ENCODE measurements around the gene ATP8B4.

GRCh38 chr15:49855917-49856637 lies 263.0 kb downstream of the ATP8B4 start:
- TF ChIP-seq POLR2A (IDR thresholded peaks at IDR 0.05; ENCODE audit: low read depth, low read length) (no peak), POLR2AphosphoS5 (IDR thresholded peaks at IDR 0.05; ENCODE audit: low read depth, low read length) (no peak), SPI1 (IDR thresholded peaks at IDR 0.05; ENCODE audit: low read depth, low read length) (no peak), TAF1 (IDR thresholded peaks at IDR 0.05; ENCODE audit: low read depth, low read length) (no peak), PAX5 (IDR thresholded peaks at IDR 0.05; ENCODE audit: insufficient read depth, low read length, severe bottlenecking) (no peak), POU2F2 (IDR thresholded peaks at IDR 0.05; ENCODE audit: low read depth, low read length) (no peak)
